Lung (tissue), 12 donors: ENCODE measurements around the gene PIRT. TPM values are rescaled to one million over a fixed set of nuclear protein-coding genes. Genes with fewer than 3 reads are reported as not detected.
A peak's percentile ranks its signal among the peaks of the same experiment; 100 is the strongest.

Experiments
- ATAC-seq: fragments of 200-7000 bp; cut with Tn5 transposase; one replicate; pipeline ENCODE4 v1.9.1; 2020; ENCODE audit warnings: moderate number of reproducible peaks; ENCODE audit not compliant: insufficient read depth, low FRiP score
- DNase-seq, 3 donors: peaks; one replicate each; pipeline ENCODE4 v3.0.0-alpha.2; 2013 to 2017
- H3K27ac ChIP-seq, 2 donors: one replicate each; pipeline ENCODE4 v1.5.1; 2013; ENCODE audit warnings: mild to moderate bottlenecking in 2 of 2, moderate library complexity in 2 of 2, control low read depth in 1 of 2, inconsistent platforms in 1 of 2, low read depth in 1 of 2, low read length in 1 of 2
- H3K27me3 ChIP-seq, 3 donors: one replicate each; pipeline ENCODE4 v1.5.1; 2013; ENCODE audit warnings: low read length in 2 of 3; ENCODE audit not compliant: control insufficient read depth in 3 of 3, insufficient read depth in 3 of 3
- H3K36me3 ChIP-seq, 4 donors: one replicate each; pipeline ENCODE4 v1.5.1; 2013; ENCODE audit warnings: low read length in 4 of 4, mild to moderate bottlenecking in 1 of 4, moderate library complexity in 1 of 4; ENCODE audit not compliant: control insufficient read depth in 4 of 4, insufficient read depth in 4 of 4
- H3K4me1 ChIP-seq, 5 donors: one replicate each; pipeline ENCODE4 v1.5.1; 2013; ENCODE audit warnings: low read length in 5 of 5, mild to moderate bottlenecking in 2 of 5, moderate library complexity in 1 of 5; ENCODE audit not compliant: control insufficient read depth in 5 of 5, insufficient read depth in 5 of 5
- H3K4me3 ChIP-seq: one replicate; pipeline ENCODE4 v1.5.1; 2013; ENCODE audit warnings: mild to moderate bottlenecking, control low read depth, moderate library complexity
- H3K9ac ChIP-seq, 2 donors: one replicate each; pipeline ENCODE4 v1.5.1; 2013; ENCODE audit warnings: low read length in 2 of 2, control low read depth in 1 of 2; ENCODE audit not compliant: insufficient read depth in 1 of 2
- H3K9me3 ChIP-seq, 4 donors: one replicate each; pipeline ENCODE4 v1.5.1; 2013; ENCODE audit warnings: low read length in 3 of 4, mild to moderate bottlenecking in 1 of 4, moderate library complexity in 1 of 4; ENCODE audit not compliant: control insufficient read depth in 4 of 4, insufficient read depth in 3 of 4
- whole genome bisulfite sequencing, 2 donors: extraction: QIAGEN DNeasy Blood & Tissue Kit; methylation state at CpG; one replicate each; pipeline ENCODE4 v1.1.7; 2013; 5-methylcytosine and 5-hydroxymethylcytosine counted together
- polyA plus RNA-seq, 2 donors: library from polyadenylated mRNA; stranded (reverse); fragments of 200-250 nt; gene quantifications; one replicate each; pipeline ENCODE4 v1.2.1, GENCODE V29; 2013
- total RNA-seq, 2 donors: library from RNA; depleted of rRNA in 1 of 2; stranded (reverse); fragments of >200 nt in 1 of 2; gene quantifications; one replicate each; pipeline ENCODE4 v1.2.1, GENCODE V29; 2014 to 2021
- TF ChIP-seq, protein P1 (sequence below): IDR thresholded peaks from 2 replicates; pipeline ENCODE4 v1.5.1; 2012; ENCODE audit warnings: mild to moderate bottlenecking; ENCODE audit errors: control extremely low read depth, extremely low read depth
- donor health status: control.
- donor health status: control.
- donor health status: Bipolar disorder and iron deficiency.
- donor health status: healthy.
- donor health status: DM: yes; HTN: yes; CAD: no.

The PIRT gene
- total and polyA plus RNA-seq, 4 donors = 0.26 TPM; not detected in 3

DNA sequence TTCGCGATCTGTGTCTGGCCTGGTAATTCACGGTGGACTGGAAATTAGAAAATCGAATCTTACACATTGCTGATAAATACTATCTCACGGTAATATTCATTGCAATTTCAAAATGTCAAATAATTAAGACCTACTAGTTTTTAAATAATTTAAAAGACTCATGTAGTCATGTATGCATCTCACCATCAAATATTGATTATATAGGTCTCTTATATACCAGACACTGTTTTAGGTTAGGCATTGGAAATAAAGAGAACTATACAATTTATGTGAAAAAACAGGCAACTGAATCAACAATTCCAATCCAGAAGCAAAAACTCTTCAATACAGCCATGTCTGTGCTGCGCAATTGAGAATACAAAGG lies 7.5 kb upstream of the PIRT start:
- Histone ChIP-seq H3K9me3 (no peaks in the 10 kb centered on the region), H3K9ac (no peak overlapping the region), H3K27ac (no peak overlapping the region), H3K27me3 (no peaks in the 10 kb centered on the region), H3K4me3 (no peak overlapping the region), H3K36me3 (no peaks in the 10 kb centered on the region), H3K4me1 (peaks cover 0 to 7% (median 0%) of the 10 kb centered on the region in 5 donors)
- WGBS, 2 donors = 17 to 18% methylated on average over 6 of the region's 6 CpGs
- ATAC-seq = no peak
- TF ChIP-seq, protein P1, sequence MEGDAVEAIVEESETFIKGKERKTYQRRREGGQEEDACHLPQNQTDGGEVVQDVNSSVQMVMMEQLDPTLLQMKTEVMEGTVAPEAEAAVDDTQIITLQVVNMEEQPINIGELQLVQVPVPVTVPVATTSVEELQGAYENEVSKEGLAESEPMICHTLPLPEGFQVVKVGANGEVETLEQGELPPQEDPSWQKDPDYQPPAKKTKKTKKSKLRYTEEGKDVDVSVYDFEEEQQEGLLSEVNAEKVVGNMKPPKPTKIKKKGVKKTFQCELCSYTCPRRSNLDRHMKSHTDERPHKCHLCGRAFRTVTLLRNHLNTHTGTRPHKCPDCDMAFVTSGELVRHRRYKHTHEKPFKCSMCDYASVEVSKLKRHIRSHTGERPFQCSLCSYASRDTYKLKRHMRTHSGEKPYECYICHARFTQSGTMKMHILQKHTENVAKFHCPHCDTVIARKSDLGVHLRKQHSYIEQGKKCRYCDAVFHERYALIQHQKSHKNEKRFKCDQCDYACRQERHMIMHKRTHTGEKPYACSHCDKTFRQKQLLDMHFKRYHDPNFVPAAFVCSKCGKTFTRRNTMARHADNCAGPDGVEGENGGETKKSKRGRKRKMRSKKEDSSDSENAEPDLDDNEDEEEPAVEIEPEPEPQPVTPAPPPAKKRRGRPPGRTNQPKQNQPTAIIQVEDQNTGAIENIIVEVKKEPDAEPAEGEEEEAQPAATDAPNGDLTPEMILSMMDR = no peak
- DNase-seq = no peak

DNA sequence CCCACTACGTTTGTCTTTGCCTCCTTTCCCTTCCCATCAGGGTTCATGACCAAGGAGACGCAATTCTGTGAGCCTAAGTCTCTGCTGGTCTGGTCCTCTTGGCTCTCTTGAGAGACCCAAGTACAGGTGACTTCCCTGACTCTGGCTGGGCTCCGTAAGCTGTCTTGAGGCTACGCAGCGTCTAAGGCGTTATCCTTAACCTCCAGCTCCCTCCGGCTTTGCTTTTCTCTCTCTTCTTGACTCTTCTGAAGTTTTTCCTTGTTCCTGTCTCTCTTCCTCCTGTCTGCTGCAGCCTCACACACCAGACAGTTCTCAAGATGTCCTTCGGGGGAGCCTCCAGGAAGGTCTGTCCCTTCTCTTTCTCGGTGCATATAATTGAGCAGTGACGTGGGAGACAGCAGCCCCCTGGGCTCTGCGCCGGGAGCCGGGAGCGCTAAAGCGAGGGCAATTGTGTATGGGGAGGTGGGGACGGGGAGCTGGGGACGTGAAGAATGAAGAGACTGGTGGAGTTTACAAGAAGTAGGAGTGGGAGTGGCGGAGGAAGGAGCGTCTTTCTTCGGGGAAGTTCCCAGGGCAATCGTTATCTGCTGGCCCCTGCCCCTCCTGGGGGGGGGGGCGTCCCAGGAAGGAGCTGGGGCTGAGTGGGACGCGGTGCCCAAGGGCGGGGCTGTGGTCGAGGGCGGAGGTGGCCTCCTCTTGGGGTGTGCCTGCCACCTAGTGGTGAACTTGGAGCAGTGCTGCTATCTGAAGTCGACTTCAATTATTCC lies 6.9 kb upstream of the PIRT start:
- WGBS, 2 donors = 4 to 5% methylated on average over 27 to 28 of the region's 28 CpGs
- peaks cover 0 to 7% (median 0%) of the 10 kb centered on the region in 5 donors for H3K4me1 ChIP-seq
- peak; percentile 79 to 84 (median 82) for DNase-seq
- no peak overlapping the region for H3K4me3 ChIP-seq
- H3K27me3 ChIP-seq = no peaks in the 10 kb centered on the region
- no peaks in the 10 kb centered on the region for H3K36me3 ChIP-seq
- H3K9me3 ChIP-seq = no peaks in the 10 kb centered on the region
- ATAC-seq = peak; percentile 89
- H3K27ac ChIP-seq = no peak overlapping the region
- TF ChIP-seq, protein P1 = peak; percentile 89
- H3K9ac ChIP-seq = no peak overlapping the region

DNA sequence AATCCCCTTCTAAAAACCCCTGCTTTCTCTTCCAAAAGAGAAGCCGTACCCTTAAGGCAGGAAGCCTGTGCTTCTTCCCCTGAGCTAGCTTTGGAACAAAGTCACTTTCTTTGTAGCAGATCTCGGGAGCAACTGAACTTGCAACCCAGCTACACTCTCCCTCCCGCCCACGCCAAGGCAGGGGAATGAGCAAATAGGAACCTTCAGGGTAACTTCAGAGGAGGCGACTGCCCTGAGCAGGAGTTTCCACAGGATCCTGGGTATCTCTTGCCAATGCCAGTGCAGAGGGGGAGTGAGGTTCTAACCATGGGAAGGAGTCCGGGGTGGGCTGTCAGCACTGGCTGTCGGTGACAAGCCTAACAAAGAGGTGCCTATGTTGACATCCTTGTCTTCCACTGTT lies 5.9 kb upstream of the PIRT start:
- Histone ChIP-seq H3K9me3 (no peaks in the 10 kb centered on the region), H3K9ac (no peak overlapping the region), H3K4me3 (no peak overlapping the region), H3K36me3 (no peaks in the 10 kb centered on the region), H3K27ac (no peak overlapping the region), H3K27me3 (peaks cover 0 to 4% (median 0%) of the 10 kb centered on the region in 3 donors), H3K4me1 (peaks cover 0 to 7% (median 0%) of the 10 kb centered on the region in 5 donors)
- DNase-seq (peak; percentile 17 to 38 (median 24)), ATAC-seq (no peak)
- 55 to 64% methylated on average over 7 of the region's 7 CpGs for WGBS, 2 donors
- TF ChIP-seq, protein P1 = no peak

DNA sequence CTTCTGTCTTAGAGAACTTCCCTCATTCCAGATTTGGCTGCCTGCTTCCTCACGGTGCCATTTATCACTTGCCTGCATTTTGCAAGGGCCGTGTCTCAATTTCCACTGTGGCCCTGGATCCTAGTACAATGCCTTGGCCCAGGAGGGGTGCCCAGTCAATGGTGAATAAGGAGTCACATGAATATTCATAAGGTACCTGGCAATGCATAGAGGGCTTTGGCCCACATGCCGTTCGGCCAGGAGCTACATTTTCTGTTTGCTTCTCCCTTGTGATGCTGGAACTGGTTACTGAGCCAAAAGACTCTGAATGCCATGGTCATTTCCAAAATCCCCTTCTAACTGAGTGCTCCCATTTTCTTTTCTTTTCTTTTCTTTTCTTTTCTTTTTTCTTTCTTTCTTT lies 4.8 kb upstream of the PIRT start:
- Histone ChIP-seq H3K9ac (no peak overlapping the region), H3K27me3 (peaks cover 0 to 4% (median 0%) of the 10 kb centered on the region in 3 donors), H3K36me3 (no peaks in the 10 kb centered on the region), H3K4me1 (peaks cover 0 to 7% (median 0%) of the 10 kb centered on the region in 5 donors), H3K27ac (no peak overlapping the region), H3K9me3 (no peaks in the 10 kb centered on the region), H3K4me3 (no peak overlapping the region)
- DNase-seq (no peak), ATAC-seq (no peak)
- TF ChIP-seq, protein P1 = no peak
- WGBS, 2 donors = 68 to 76% methylated on average over 4 of the region's 4 CpGs
